GM19193 (cell line): ENCODE data around the gene BIN1.

Experiments used
- POLR2A ChIP-seq: IDR thresholded peaks from 4 replicates; pipeline ENCODE4 v1.6.1; 2011; ENCODE audit not compliant: insufficient read depth, insufficient read length; ENCODE audit errors: extremely low read depth

BIN1 gene, protein sequence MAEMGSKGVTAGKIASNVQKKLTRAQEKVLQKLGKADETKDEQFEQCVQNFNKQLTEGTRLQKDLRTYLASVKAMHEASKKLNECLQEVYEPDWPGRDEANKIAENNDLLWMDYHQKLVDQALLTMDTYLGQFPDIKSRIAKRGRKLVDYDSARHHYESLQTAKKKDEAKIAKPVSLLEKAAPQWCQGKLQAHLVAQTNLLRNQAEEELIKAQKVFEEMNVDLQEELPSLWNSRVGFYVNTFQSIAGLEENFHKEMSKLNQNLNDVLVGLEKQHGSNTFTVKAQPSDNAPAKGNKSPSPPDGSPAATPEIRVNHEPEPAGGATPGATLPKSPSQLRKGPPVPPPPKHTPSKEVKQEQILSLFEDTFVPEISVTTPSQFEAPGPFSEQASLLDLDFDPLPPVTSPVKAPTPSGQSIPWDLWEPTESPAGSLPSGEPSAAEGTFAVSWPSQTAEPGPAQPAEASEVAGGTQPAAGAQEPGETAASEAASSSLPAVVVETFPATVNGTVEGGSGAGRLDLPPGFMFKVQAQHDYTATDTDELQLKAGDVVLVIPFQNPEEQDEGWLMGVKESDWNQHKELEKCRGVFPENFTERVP

DNA sequence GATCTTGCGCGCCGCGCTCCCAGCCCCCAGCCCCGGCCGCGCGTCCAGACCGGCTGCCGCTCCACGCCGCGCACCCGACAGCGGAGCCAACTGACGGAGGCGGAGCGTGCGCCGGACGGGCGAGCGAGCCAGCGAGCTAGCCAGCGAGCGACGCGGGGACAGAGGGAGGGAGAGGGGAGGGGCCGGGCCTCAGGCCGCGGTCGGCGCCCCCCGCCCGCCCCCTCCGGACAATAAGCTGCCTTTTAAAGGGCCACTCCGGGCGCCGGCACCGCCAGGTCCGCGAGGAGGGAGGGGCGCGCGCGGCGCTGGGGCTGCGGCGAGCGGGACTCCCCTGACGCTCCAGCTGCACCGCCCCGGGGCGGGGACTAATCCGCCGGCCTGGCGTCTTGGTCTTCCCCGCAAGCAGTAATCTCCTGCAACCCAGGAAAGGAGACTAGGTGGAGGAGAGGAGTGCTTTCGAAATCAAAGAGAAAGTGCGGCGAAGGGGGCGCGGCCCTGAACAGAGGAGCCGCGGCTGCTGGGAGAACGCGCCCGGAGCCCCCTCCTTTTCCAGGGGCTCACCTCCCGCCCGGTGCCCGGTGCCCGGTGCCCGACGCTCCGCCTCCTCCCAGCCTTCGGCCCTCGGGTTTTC is at the start of gene BIN1:
TSS of gene BIN1 (minus strand) at position 164 of the 631 bp plus-strand sequence. CDS start 211 bp downstream, outside the sequence.
- TF ChIP-seq POLR2A: no peak

DNA sequence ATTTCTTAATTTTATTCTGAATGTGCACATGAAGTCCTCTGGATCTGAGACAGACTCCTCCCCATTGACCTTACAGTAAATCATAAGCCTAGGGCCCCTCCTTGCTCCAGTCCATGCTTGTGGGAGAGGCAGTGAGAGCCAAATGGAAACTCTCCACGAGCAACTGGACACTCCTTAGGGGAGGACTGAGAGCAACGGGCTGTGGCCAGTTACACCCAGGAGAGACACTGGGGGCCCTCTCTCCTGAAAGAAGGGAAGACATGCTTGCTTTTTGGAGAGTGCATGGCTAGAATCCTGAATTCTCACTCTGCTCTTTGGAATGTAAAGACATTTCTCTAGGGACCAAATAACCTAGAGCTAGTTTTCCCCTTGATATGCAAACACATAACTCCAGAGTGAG is 49.0 kb upstream of the BIN1 start:
- TF ChIP-seq POLR2A: no peak

DNA sequence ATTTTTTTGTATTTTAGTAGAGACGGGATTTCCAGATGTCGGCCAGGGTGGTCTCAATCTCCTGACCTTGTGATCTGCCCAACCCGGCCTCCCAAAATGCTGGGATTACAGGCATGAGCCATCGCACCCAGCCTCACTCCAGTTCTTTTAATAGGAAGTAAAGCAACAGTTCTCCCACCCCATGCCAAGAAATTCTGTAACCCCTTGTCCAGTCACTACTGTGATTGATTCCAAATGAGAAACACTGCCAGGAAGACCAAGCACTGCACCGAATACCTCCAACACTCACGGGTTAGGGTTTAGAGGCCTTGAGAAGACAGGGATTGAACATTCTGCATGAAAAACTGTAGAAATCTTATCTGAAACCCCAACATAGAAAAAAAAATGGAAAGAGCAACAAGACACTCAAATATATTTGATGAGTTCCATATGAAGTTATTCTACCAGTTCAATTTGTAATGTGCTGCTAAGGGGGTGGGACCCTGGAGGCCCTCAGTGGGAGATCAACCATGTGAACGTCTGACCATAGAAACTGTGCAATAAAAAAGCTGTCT is 48.2 kb upstream of the BIN1 start:
- no peak for TF ChIP-seq POLR2A

DNA sequence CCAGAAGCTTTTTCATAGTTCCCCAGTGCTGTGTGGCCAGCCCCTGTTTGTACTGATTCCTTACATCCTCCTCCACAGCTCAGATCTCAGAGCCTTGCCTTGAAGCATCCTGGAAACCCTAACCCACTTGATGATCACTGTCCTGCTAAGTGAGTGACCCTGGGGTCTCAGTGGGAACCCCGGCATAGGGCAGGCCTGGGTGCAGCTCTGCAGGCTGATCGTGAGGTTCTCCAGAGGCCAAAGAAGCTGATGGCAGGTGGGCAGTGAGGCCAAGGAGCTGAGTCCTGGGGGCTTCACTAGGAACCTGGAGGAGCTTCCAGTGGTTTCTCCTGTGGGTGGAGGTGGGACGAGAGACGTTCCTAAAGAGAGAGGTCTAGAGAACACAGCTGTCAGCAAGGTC is 47.4 kb upstream of the BIN1 start:
- TF ChIP-seq POLR2A: no peak

DNA sequence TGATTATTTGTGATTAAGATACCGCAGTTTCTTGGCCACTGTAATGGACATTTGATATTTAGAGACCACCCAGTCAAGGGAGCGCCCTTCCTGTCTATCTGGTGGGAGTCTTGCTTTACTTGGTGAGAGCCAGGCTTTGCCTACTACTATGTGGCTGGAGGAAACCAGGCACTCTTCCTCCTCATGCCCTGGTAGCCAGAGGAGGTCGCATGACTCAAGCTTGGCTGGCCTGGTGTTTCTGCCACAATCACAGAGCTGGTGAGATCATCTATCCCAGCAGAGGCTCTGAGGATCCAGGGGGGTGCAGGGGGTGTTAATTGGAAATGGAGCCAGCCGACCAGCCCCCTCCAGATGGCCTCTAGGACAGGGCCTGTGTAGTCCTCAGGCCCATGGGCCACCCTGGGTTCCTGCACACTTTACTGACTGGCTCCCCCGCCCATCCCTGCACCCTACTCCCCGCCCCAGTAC is 46.8 kb upstream of the BIN1 start:
- TF ChIP-seq POLR2A: no peak

DNA sequence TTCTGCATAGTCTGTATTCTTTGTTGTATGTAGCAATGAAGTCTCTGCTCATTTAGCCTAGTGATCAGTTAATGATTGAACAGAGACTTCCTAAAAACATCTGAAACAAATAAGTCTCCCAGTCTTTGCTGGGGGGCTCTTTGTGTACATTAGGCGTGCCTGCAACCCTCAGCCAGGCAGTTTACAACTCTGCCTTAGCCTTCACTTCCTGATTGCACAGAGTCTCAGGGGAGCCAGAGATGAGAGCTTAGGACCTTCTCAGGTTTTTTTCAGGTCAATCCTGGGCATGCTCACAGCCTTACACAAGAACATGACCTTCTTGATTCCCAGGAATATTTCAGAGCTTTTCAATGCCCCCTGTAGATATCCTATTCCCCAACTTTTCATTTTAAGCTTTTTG is 44.0 kb upstream of the BIN1 start:
- no peak for TF ChIP-seq POLR2A

DNA sequence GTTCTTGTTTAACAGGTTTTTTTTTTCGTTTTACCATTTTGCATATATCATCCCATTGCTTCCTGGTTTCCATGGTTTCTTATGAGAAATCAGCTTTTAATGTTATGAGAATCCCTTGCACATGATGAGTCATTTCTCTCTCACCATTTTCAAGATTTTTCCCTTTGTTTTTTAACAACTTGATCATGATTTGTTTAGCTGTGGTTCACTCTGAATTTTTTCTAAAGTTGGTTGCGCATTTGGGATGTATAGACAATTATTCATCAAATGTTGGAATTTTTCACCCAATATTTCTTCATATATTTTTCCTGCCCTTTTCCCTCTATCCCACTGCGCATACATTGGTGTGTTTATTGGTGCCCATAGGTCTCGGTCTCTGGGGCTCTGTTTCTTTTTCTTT is 42.4 kb upstream of the BIN1 start:
- TF ChIP-seq POLR2A: no peak

DNA sequence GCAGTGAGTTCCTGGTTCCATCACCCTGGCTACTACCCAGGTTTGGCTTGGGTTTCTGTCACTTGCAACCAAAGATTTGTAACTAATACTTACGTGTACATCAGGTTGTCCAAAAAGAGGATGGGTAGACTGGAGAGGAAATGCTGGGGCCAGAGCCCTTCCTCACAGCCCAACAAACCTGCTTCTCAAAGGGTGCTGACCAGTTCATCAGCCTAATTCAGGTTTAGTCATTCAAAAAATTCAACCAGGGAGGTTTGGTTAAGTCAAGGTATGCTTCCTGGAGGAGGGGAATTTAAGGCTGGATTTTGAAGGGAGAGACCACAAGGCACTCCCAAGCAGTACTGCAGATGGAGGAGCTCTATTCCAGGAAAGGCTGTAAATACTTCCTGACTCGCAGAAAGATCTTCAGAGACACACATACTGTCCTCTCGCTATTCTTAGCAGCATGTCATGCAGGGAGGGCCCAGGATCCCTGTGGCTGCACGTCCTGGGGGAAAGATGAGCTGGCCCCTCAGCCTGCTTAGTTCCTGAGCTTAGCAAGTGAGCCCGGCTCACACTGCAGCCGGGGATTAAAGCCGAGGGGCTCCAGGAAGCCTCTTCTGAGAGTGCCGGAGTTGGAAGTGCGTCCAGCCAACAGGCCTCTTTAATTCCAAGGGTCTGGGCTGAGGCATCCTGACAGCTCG is 40.0 kb upstream of the BIN1 start:
- no peak for TF ChIP-seq POLR2A

DNA sequence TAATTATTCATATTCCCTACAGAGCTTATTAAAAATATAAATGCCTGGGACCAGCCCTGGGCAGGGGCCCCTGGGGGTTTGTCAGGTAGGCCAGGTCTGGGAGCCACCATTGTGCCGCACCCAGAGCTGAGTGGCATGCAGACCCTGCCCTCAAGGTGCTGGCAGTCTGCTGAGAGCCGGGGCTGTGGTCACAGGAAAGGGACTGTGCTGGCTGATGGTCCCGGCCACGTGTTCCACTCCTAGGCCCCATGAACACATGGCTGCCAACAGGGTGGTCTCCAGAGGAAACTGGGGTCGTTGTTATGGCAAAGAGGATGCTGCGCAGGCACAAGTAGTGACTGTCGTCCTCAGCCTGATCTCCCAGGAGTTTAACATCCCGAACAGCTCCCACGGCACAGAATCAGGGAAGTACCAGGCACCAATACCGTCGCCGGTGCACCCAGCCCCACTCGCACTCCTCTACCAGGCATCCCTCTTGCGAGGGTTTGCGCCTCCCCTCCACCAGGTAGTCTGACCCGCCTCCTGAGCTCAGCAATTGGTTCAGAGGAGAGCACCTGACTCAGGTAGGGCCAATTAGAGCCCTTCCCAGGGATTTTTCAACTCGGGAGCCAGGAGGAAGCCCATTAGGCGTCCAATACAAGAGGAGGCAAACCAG is 39.2 kb upstream of the BIN1 start:
- no peak for TF ChIP-seq POLR2A

DNA sequence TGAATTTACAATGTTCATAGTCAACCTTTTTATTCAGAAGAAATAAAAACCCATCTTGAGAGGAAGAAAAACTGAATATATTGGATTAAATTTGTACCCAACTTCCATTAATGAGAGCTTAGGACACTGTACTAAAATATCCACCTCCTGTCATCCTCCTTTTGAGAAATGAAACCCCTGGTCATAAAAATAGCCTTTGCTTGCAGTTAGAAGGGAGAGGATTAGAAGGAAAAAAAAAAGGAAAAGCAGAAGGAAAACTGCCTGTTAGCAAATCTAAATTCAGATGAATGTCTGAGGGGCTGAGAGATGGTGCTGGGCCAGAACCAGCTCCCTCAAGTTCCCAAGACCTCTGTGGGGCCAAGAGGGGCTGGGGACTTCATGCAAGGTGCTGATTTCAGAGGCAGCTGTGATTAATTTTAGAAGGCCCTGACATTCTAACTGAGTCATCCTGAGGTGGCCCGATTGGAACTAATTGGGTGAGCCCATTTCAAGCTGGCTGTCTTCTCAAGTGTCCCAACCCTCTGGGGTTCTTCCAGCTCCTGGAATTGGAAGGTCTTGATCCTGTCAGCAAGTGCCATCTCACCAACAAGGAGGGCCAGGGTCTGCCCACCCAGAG is 38.4 kb upstream of the BIN1 start:
- TF ChIP-seq POLR2A: no peak

DNA sequence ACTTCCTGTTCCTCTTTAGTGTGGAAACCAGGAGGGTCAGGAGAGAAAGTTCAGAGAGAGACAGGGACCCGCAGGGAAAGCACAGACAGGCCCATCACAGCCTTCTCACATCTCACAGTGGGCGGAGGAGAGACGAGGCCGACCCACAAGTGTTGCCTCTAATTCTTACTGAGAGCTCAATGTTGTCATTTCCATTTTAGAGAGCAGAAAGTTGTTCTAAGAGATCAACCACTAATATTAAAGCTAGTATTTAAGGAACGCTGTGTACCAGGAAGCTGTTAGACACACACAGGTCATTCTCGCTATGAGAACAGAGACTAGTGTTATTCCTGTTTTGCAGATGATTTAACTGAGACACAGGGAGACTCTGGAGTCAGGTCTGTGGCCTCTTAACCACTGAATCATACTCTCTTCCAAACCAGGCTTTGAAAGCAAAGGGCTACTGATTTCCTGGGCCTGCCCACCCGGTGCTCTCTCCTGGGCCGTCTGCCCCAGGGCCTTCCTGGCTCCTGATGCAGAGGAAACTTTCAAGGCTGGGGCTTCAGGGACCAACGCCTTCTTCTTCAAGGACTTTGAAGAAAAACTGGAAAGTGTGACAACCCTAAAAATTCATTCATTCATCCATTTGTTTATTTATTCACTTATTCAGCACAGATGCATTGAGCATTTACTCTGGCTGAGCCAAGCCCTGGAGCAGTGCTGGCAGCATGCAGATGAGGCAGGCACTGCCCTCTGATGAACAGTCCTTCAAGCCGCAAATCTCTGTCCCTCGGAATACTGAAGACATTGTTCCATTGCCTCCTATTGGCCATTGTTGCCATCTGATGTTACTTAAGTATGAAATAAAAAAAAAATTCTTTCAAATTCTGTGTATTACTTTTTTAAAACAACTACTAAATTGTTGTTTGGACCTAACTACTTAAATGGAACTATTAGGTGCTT is 37.2 kb upstream of the BIN1 start:
- no peak for TF ChIP-seq POLR2A

DNA sequence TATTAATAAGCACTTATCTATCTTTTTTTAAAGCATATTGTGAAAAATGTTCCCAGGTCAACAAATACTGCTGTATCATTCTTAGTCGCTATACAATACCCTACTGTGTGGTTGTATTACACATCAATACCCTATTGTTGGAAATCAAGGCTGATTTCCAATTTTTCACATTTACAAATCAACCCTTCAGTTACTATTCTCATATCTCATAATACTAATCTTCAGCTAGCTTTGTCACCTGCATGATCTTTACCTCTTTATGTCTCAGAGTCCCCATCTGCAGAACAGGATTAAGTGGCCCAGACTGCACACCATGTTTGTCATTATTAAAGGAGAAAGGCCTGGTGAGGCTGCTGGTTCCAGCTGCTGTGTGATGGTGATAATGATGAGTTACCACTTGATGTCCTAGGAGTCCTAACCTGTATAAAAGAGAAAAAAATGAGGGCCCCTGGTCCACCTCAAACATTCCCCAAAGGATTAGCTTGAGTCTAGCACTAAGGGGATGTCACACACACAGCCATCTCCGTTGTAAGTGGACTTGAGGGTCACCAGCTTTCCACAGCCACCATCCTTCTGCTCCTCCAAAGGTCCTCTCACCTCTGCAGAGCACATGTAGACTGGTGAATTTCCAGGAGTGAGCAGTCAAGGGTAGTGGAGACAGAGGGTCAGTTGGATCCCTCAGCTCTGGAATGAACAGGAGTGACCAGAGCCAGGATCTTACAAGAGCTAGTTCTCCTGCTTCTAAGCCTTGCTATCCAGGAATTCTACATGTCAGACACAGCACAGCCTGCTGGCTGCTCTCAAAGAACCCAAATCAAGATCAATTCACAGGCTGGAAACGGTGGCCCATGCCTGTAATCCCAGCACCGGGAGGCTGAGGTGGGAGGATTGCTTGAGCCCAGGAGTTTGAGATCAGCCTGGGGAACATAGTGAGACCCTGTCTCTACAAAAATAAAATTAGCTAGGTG is 36.0 kb upstream of the BIN1 start:
- TF ChIP-seq POLR2A: no peak

DNA sequence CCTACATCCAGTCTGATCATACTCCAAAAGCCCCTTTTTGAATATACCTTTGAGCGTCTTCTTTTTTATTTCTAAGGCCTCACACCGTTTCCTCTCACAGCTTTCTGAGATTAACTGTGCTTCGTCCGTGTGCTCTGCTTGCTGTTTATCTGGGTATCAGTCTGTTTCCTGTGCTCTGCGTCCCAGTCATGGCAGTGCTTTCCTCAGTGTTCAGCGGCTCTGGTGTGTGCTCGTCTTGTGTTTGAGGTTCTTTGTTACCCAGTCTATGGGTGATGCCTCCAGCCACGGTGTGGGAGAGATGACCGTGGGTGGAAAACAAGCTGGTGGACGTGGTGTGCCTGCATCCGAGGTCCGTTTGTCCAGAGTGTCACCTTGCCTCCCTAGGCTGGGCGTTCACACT is 33.6 kb upstream of the BIN1 start:
- TF ChIP-seq POLR2A: no peak

DNA sequence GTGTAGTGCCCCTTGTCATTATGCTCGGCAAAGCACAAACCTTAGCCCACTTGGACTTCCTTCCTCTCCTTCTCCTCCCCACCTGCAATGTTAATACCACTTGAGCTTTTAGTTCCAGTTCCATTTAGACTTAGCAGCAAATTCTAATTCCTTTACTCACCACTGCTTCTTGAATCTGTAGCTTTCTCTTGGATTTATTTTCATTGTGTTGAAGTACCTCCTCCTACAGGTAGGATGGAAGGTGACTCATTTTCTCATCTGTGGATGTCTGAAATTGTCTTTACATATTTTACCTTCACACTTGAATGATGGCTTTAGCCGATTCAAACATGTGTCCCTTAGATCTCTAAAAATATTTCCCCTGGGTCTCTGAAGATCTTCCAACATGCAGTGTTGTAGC is 32.8 kb upstream of the BIN1 start:
- TF ChIP-seq POLR2A: no peak
